ENCODE results near the gene JPH2. TPM values are rescaled to one million over a fixed set of nuclear protein-coding genes. Genes with fewer than 3 reads are reported as not detected.
"Not testable (repeated sequence)": the region's sequence is repeated elsewhere in the genome, so short reads cannot be mapped to it uniquely, and the experiment has no call there.

The JPH2 gene
- total RNA-seq, 1 donor from 2014 or later = 0.58 TPM

DNA sequence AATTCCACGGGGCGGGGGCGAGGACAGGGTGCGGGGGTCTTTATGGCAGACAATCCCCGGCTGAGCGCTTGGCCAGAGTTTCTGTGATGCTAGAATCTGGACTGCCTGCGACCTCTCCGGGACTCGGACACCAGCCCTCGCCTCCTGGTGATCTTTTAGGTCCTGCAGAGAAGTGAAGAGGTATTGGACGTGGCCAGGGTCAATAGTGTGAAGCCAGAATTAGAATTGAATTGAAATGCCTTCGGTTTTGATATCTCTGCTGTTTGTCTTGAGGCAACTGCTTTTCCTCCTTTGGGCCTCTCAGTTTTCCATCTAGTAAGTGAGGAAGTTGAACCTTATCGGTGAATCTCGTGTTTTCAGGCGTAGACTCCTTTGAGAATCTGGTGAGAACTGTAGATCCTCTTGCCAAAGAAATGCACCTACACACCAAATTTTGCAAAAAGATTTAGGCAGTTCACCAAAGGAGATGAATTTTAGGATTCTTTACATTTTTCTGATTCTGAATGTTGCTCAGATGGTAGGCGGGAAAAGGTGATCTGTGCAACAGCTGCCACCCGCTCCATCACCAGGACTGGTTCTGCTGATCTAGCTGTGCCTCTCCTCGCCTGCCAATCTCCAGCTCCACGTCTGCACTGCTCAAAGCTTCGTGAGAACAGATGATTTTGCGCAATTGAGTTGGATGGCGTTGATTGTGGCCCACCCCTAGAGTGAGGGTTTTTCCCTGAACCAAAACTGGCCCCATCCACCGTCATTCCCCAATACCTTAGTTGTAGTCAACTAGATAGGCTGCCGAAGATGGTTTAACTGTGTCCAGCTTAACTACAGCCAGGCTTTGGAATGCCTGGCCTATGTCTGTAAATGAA, 24.4 kb upstream of the JPH2 start:
- DNase-seq (ENCODE audit: extremely low read depth, low read depth, low spot score) = no peak

GRCh38 chr20:44210406-44211176, 23.6 kb upstream of the JPH2 start, which contains the start of gene OSER1:
Gene OSER1, minus strand, starts transcription at chr20:44210771. Its CDS starts 3,814 bp downstream, at chr20:44206957.
- no peak for DNase-seq (ENCODE audit: extremely low read depth, low read depth, low spot score)

- DNase-seq (ENCODE audit: extremely low read depth, low read depth, low spot score) = no peak
These were observed 22.9 kb upstream of the JPH2 start for GRCh38 chr20:44209686-44210405.

- DNase-seq (ENCODE audit: extremely low read depth, low read depth, low spot score) = no peak
These were observed 21.8 kb upstream of the JPH2 start for GRCh38 chr20:44208770-44209169.

DNA sequence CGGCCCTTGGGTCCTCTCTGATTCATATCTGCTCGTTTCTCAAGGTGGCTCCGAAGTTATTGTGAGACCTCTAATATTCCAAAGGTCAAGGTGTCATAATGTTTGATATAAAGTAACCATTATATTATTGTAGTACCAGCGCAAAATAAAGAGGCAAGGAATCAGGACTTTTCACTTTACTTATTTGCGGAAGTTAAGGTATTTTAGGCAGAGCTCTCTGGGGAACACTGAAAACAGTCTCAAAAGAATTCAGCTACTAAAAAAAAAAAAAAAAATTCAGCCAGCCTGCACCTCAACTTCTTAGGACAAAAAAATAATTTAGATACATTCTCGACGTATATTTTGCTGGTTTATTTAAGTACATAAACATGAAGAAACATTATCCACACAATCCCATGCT, 21.2 kb upstream of the JPH2 start:
- DNase-seq (ENCODE audit: extremely low read depth, low read depth, low spot score) = no peak

DNA sequence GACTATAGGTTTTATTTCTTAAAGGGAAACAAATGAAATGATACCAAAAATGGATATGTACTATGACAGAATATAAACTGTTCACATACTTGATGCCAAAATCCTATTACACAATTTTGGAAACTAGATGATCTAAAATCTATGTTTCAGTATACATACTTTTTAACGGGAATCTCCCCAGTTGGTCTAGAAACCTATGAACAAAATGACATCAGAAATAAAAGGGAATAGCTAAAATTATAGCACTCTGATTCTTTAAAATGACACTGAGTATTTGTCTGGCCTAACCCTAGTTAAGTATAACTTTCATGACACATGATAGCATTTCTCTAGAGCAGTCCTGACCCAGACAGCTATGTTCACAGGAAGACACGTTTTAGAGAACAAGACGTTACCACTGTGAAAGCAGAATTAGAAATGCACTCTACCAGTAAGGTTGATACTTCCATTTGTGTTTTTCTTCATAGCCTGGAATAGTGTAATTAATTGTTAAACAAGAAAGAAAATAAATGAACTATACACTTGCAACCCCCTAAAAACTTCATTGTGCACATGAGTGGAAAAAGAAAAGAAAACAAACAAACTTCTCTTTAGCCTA, 20.2 kb upstream of the JPH2 start:
- no peak for DNase-seq (ENCODE audit: extremely low read depth, low read depth, low spot score)

GRCh38 chr20:44206132-44206531, 19.1 kb upstream of the JPH2 start:
- no peak for DNase-seq (ENCODE audit: extremely low read depth, low read depth, low spot score)

DNA sequence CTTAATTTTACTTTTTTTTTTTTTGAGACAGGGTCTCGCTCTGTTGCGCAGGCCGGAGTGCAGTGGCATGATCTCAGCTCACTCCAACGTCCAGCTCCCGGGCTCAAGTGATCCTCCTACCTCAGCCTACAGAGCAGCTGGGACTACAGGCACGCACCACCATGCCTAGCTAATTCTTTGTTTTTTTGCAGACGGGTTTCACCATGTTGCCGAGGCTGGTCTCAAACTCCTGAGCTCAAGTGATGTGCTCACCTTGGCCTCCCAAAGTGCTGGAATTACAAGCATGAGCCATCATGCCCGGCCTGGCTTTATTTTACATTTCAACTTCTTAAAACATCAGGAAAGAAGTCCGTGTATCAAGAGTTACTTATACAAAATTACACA, 17.8 kb upstream of the JPH2 start:
- no peak for DNase-seq (ENCODE audit: extremely low read depth, low read depth, low spot score)

GRCh38 chr20:44204156-44204831, 17.3 kb upstream of the JPH2 start:
- DNase-seq (ENCODE audit: extremely low read depth, low read depth, low spot score) = peak; percentile 79

GRCh38 chr20:44203161-44203560, 16.2 kb upstream of the JPH2 start:
- no peak for DNase-seq (ENCODE audit: extremely low read depth, low read depth, low spot score)

DNA sequence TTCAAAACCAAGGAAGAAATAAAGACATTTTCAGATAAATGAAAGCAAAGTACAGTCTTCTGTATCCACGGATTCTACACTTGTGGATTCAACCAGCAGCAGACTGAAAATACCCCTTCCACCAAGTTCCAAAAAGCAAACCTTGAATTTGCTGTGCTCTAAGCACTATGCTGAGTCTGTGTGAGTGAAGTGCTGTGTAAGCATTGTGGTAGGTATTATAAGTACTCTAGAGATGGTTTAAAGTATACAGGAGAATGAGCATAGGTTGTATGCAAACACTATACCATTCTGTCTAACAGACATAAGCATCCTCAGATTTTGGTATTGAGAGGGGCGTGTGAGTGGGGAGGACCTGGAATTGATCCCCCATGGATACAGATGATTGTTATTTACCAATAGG, 14.0 kb upstream of the JPH2 start:
- DNase-seq (ENCODE audit: extremely low read depth, low read depth, low spot score) = no peak

- no peak for DNase-seq (ENCODE audit: extremely low read depth, low read depth, low spot score)
These were observed 13.4 kb upstream of the JPH2 start for GRCh38 chr20:44200371-44200770.

DNA sequence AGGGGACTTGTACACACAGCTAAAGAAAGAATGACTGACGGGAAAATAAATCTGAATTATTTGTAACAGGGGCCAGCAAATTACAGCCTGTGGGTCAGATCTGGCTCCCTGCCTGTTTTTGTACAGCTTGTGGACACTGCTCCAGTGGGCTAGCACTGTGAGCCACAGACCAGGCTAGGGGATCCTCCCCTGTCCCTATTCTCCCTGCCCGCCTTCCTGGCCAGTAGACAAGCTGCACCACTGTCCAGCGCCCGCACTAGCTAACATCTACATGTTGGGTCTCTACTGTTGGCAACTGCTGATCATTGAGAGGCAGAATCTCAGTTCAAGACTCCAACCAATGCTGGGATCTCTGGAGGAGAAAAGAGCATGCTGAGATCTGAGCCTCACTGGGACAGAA, 12.9 kb upstream of the JPH2 start:
- DNase-seq (ENCODE audit: extremely low read depth, low read depth, low spot score) = no peak

GRCh38 chr20:44198872-44199271, 11.9 kb upstream of the JPH2 start:
- no peak for DNase-seq (ENCODE audit: extremely low read depth, low read depth, low spot score)

GRCh38 chr20:44196271-44196670, 9.3 kb upstream of the JPH2 start:
- no peak for DNase-seq (ENCODE audit: extremely low read depth, low read depth, low spot score)

DNA sequence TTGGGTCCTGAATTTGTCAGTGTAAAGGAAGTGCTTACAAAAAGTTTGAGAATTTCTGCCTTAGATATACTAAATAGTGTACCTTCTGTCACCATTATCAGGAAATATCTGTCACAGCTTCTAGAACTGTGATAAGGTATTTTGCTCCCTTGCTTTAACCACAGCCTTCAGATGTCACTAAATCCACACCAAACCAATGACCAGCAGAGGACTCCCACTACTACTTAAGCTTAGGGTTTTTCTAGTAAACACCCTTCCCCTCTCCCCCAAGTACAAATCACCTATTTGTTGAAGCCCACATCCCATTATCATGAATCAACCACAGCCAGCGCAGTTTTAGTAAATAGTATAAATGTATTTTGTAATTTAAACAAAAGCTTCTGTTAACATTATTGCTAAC, 8.6 kb upstream of the JPH2 start:
- DNase-seq (ENCODE audit: extremely low read depth, low read depth, low spot score) = no peak

DNA sequence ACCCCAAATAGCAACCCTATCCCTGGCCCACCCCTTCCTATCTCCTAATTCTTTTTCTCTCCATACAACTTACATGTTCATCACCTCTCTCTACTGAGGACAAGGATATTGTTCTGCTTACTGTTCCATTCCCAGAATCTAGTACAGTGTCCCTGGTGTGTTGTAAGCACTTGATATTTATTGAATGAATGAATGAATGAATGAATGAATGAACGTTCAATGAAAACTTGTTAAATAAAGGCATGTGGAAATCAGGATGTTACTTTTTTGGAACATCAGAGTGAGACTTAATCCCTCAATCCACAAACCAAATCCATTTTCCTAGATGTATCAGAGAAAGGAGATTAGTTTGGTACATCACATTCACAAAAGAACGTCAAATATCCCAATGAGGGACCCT, 6.8 kb upstream of the JPH2 start:
- DNase-seq (ENCODE audit: extremely low read depth, low read depth, low spot score) = no peak

DNA sequence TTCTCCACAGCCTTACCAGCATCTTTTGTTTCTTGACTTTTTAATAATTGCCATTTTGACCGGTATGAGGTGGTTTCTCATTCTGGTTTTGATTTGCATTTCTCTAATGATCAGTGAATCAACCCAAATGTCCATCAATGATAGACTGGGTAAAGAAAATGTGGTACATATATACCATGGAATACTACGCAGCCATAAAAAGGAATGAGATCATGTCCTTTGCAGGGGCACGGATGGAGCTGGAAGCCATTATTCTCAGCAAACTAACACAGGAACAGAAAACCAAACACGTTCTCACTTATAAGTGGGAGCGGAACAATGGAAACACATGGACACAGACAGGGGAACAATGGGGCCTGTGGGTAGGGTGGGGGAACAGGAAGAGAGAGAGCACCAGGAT, 4.7 kb upstream of the JPH2 start:
- DNase-seq (ENCODE audit: extremely low read depth, low read depth, low spot score) = not testable (repeated sequence)

GRCh38 chr20:44190197-44190852, 3.3 kb upstream of the JPH2 start:
- peak; percentile 72 for DNase-seq (ENCODE audit: extremely low read depth, low read depth, low spot score)

GRCh38 chr20:44188752-44189151, 1.8 kb upstream of the JPH2 start:
- no peak for DNase-seq (ENCODE audit: extremely low read depth, low read depth, low spot score)
